Cardiac muscle cell (in vitro differentiated cells and primary cell): Measurements from ENCODE around the gene FAM107B. TPM values are rescaled to one million over a fixed set of nuclear protein-coding genes. Genes with fewer than 3 reads are reported as not detected.

Experiments used
- DNase-seq, 2 donors: peaks; one replicate each; pipeline versions ENCODE4 v3.0.0 to v3.0.0-alpha.2; 2010 to 2017; ENCODE audit warnings: low read depth in 1 of 2, low spot score in 1 of 2
- H3K27ac ChIP-seq: fragments of 200-600 bp; sonication (generic); 2 replicates; pipeline ENCODE4 v1.5.1; 2016
- H3K27me3 ChIP-seq: fragments of 200-600 bp; sonication (generic); 2 replicates; pipeline ENCODE4 v1.6.0; 2016; ENCODE audit warnings: control low read depth
- H3K36me3 ChIP-seq: fragments of 200-600 bp; sonication (generic); 2 replicates; pipeline ENCODE4 v1.5.1; 2016; ENCODE audit warnings: control low read depth
- H3K4me1 ChIP-seq: fragments of 200-600 bp; sonication (generic); 2 replicates; pipeline ENCODE4 v1.8.1; 2017; ENCODE audit warnings: low read depth, mild to moderate bottlenecking, mixed run types
- H3K4me3 ChIP-seq: fragments of 200-600 bp; sonication (generic); 2 replicates; pipeline ENCODE4 v1.5.1; 2016; ENCODE audit warnings: mild to moderate bottlenecking
- H3K9me3 ChIP-seq: fragments of 200-600 bp; sonication (generic); 2 replicates; pipeline ENCODE4 v1.5.1; 2017; ENCODE audit warnings: low read depth, mild to moderate bottlenecking, control low read depth
- CTCF ChIP-seq: IDR thresholded peaks from 2 replicates; pipeline ENCODE4 v1.5.1; 2012; ENCODE audit warnings: low read depth, mild to moderate bottlenecking, low read length
- polyA plus RNA-seq: library from polyadenylated mRNA; unstranded; fragments of >200 nt; fragmentation: Nextera tagmentation; extraction: Ambion mirVana; gene quantifications from 2 replicates; pipeline ENCODE4 v1.2.1, GENCODE V29; 2016
- total RNA-seq: library from RNA; depleted of rRNA; stranded (reverse); fragments of >200 nt; gene quantifications from 2 replicates; pipeline ENCODE4 v1.2.3, GENCODE V29; 2016

FAM107B gene
- total and polyA plus RNA-seq, 2 experiments from 2014 or later: 6.0 to 9.6 TPM

GRCh38 chr10:14618674-14619073 lies 156.0 kb downstream of the FAM107B start:
- no peaks in the 10 kb centered on the region for H3K9me3 ChIP-seq
- no peak overlapping the region for H3K27ac ChIP-seq
- TF ChIP-seq CTCF: no peak
- DNase-seq: no peak
- no peaks in the 10 kb centered on the region for H3K36me3 ChIP-seq
- no peak overlapping the region for H3K4me3 ChIP-seq
- H3K4me1 ChIP-seq: no peaks in the 10 kb centered on the region
- no peaks in the 10 kb centered on the region for H3K27me3 ChIP-seq

GRCh38 chr10:14617852-14618251 lies 156.8 kb downstream of the FAM107B start:
- peak; percentile 40 for TF ChIP-seq CTCF
- no peaks in the 10 kb centered on the region for H3K36me3 ChIP-seq
- no peak overlapping the region for H3K27ac ChIP-seq
- no peak overlapping the region for H3K4me3 ChIP-seq
- H3K9me3 ChIP-seq: no peaks in the 10 kb centered on the region
- H3K4me1 ChIP-seq: no peaks in the 10 kb centered on the region
- no peaks in the 10 kb centered on the region for H3K27me3 ChIP-seq
- DNase-seq: peak in 1 of 2 donors; percentile 80

DNA sequence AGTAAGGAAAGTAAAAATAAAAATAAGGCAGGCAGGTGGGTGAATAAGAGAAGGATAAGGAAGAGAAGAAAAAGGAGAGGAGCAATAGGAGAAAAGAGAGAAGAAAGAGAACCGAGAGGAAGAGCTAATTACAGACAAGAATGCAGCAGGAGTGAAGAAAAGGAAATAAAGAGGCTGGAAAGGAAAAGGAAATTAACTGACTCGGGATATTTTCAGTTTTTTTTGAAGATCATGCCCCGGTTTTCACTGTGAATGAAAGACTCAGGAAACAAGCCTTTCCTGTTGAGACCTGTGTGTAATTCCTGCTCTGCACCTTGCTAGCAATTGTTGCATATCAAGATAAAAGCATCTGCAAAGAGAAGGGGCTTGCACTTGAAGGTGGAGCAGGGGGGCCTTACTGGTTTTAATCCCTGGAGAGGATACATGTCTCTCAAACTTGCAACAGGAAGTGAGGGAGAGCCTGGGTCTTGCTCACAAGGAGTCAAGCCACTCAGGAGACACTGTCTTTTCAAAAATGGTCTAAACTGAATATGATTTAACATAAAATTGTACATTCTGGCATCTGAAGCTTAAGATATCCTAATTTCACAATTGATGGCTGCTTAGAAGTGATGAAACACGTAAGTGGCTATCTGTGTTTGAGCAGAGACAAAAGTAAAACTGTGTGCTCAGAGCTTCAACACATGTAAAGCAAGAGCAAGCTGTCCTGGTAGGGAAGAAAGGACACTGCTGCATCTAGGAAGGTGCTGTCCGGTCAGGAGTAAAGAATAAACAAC lies 157.6 kb downstream of the FAM107B start:
- no peak for TF ChIP-seq CTCF
- Histone ChIP-seq H3K36me3 (no peaks in the 10 kb centered on the region), H3K9me3 (no peaks in the 10 kb centered on the region)

GRCh38 chr10:14616465-14616864 lies 158.2 kb downstream of the FAM107B start:
- H3K9me3 ChIP-seq: no peaks in the 10 kb centered on the region
- H3K27ac ChIP-seq: no peak overlapping the region
- TF ChIP-seq CTCF: no peak
- no peaks in the 10 kb centered on the region for H3K4me1 ChIP-seq
- DNase-seq: no peak
- H3K36me3 ChIP-seq: no peaks in the 10 kb centered on the region
- no peaks in the 10 kb centered on the region for H3K27me3 ChIP-seq
- H3K4me3 ChIP-seq: no peak overlapping the region

More for the DNA sequence above, 157.6 kb downstream of the FAM107B start:
- Histone ChIP-seq H3K4me3 (no peak overlapping the region), H3K4me1 (no peaks in the 10 kb centered on the region), H3K27me3 (no peaks in the 10 kb centered on the region), H3K27ac (no peak overlapping the region)
- DNase-seq: no peak

- Histone ChIP-seq H3K9me3 (no peaks in the 10 kb centered on the region), H3K27me3 (peaks cover 8% of the 10 kb centered on the region), H3K4me3 (no peak overlapping the region), H3K27ac (no peak overlapping the region), H3K36me3 (no peaks in the 10 kb centered on the region), H3K4me1 (peaks cover 3% of the 10 kb centered on the region)
- TF ChIP-seq CTCF: no peak
- no peak for DNase-seq
Observed at GRCh38 chr10:14613588-14613920, 161.1 kb downstream of the FAM107B start.
